ENCODE data around the gene ATL1.

Gene ATL1

GRCh38 chr14:50523271-50524041 is 36.5 kb upstream of the ATL1 start:
- H3K4me3 ChIP-seq (ENCODE audit: low read depth, low read length), result no peak overlapping the region
- TF ChIP-seq CTCF (IDR thresholded peaks at IDR 0.05; ENCODE audit: insufficient read depth, low read depth, low read length, missing control alignments), result no peak
- DNase-seq (ENCODE audit: low read depth), result peak; percentile 18

- H3K4me3 ChIP-seq (ENCODE audit: low read depth, low read length), result no peak overlapping the region
- TF ChIP-seq CTCF (IDR thresholded peaks at IDR 0.05; ENCODE audit: insufficient read depth, low read depth, low read length, missing control alignments), result no peak
- peak; percentile 69 for DNase-seq (ENCODE audit: low read depth)
Observed at GRCh38 chr14:50524060-50524459, 35.9 kb upstream of the ATL1 start.

GRCh38 chr14:50524731-50525515 is 35.0 kb upstream of the ATL1 start:
- H3K4me3 ChIP-seq (ENCODE audit: low read depth, low read length), result no peak overlapping the region
- no peak for TF ChIP-seq CTCF (IDR thresholded peaks at IDR 0.05; ENCODE audit: insufficient read depth, low read depth, low read length, missing control alignments)
- peak; percentile 9 for DNase-seq (ENCODE audit: low read depth)

GRCh38 chr14:50528000-50528399 is 31.9 kb upstream of the ATL1 start:
- H3K4me3 ChIP-seq (ENCODE audit: low read depth, low read length), result no peak overlapping the region
- TF ChIP-seq CTCF (IDR thresholded peaks at IDR 0.05; ENCODE audit: insufficient read depth, low read depth, low read length, missing control alignments), result no peak
- no peak for DNase-seq (ENCODE audit: low read depth)

GRCh38 chr14:50529288-50530179 is 30.4 kb upstream of the ATL1 start:
- TF ChIP-seq CTCF (IDR thresholded peaks at IDR 0.05; ENCODE audit: insufficient read depth, low read depth, low read length, missing control alignments), result no peak
- DNase-seq (ENCODE audit: low read depth), result no peak
- H3K4me3 ChIP-seq (ENCODE audit: low read depth, low read length), result no peak overlapping the region

GRCh38 chr14:50530358-50530757 is 29.6 kb upstream of the ATL1 start:
- TF ChIP-seq CTCF (IDR thresholded peaks at IDR 0.05; ENCODE audit: insufficient read depth, low read depth, low read length, missing control alignments), result no peak
- DNase-seq (ENCODE audit: low read depth), result no peak
- H3K4me3 ChIP-seq (ENCODE audit: low read depth, low read length), result peak overlapping the region; percentile 95; the same call in 1 of the 2 replicates

All from GM12865 (cell line).